ENCODE measurements around the gene PTPRU.
A peak's percentile ranks its signal among the peaks of the same experiment; 100 is the strongest.

PTPRU gene

GRCh38 chr1:29320156-29320940, 84.0 kb downstream of the PTPRU start:
- DNase-seq = no peak

GRCh38 chr1:29321176-29321575, 84.9 kb downstream of the PTPRU start:
- DNase-seq = no peak

GRCh38 chr1:29322147-29322694, 85.9 kb downstream of the PTPRU start:
- DNase-seq = no peak

- DNase-seq = no peak
Observed at GRCh38 chr1:29322861-29323585, 86.7 kb downstream of the PTPRU start.

- DNase-seq = no peak
Observed at GRCh38 chr1:29323636-29324035, 87.3 kb downstream of the PTPRU start.

- DNase-seq = no peak
Observed at GRCh38 chr1:29324202-29324601, 87.9 kb downstream of the PTPRU start.

GRCh38 chr1:29324771-29325351, 88.5 kb downstream of the PTPRU start:
- DNase-seq = no peak

- DNase-seq = no peak
Observed at GRCh38 chr1:29325675-29326074, 89.4 kb downstream of the PTPRU start.

GRCh38 chr1:29326123-29326522, 89.8 kb downstream of the PTPRU start:
- no peak for DNase-seq

GRCh38 chr1:29327223-29327935, 91.1 kb downstream of the PTPRU start:
- DNase-seq = no peak

- DNase-seq = no peak
Observed at GRCh38 chr1:29329022-29329775, 92.9 kb downstream of the PTPRU start.

GRCh38 chr1:29330089-29330488, 93.8 kb downstream of the PTPRU start:
- DNase-seq = no peak

GRCh38 chr1:29330856-29331255, 94.5 kb downstream of the PTPRU start:
- no peak for DNase-seq

- no peak for DNase-seq
Observed at GRCh38 chr1:29331309-29331708, 95.0 kb downstream of the PTPRU start.

GRCh38 chr1:29331729-29332128, 95.4 kb downstream of the PTPRU start:
- no peak for DNase-seq

GRCh38 chr1:29332204-29332603, 95.9 kb downstream of the PTPRU start:
- DNase-seq = peak; percentile 1

- DNase-seq = no peak
Observed at GRCh38 chr1:29333008-29333407, 96.7 kb downstream of the PTPRU start.

- no peak for DNase-seq
Observed at GRCh38 chr1:29335573-29335972, 99.3 kb downstream of the PTPRU start.

GRCh38 chr1:29338908-29339575, 102.7 kb downstream of the PTPRU start:
- no peak for DNase-seq

- DNase-seq = no peak
Observed at GRCh38 chr1:29341936-29342335, 105.6 kb downstream of the PTPRU start.

GRCh38 chr1:29342351-29342750, 106.0 kb downstream of the PTPRU start:
- DNase-seq = no peak

- DNase-seq = no peak
Observed at GRCh38 chr1:29342983-29343382, 106.7 kb downstream of the PTPRU start.

Measured in GF-D8 (cell line).